ENCODE data around the gene KIAA0040. TPM values are rescaled to one million over a fixed set of nuclear protein-coding genes. Genes with fewer than 3 reads are reported as not detected.

KIAA0040 gene
- total RNA-seq, 1 donor from 2014 or later, result 38.5 TPM

DNA sequence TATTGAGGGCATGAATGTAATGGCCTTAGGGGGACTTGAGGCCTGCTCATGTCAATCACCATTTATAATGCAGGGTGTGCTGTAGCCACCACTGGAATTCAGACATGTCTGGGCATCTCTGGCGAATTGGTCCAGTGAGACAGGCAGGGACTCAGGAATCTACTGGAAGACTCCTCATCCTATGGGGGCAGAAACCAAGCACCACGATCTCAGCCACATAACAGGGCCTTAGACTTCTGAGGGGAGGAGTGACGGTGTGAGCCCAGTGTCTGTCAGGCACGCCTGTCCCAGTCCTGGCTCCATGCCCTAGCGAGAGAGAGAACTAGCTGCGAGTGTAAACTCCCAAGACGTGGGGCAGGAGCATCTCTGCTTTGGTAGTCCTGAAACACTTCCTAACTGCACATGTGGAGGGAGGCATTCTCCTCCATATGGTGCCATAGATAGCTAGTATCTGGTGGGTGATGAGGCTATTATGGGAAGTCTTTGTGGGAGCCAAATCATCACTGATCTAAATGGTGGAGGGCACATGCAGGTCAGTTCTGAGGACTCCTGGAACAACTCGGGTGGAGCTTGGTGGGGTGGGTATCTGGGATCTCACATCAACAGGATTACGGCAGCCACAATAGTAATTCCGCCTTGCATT is 29.8 kb upstream of the KIAA0040 start:
- Histone ChIP-seq H3K4me1 (peaks cover 25% of the 10 kb centered on the region), H3K4me3 (no peak overlapping the region), H3K27me3 (no peaks in the 10 kb centered on the region), H3K9me3 (no peaks in the 10 kb centered on the region), H3K27ac (no peak overlapping the region), H3K36me3 (no peaks in the 10 kb centered on the region)
- TF ChIP-seq POLR2A (IDR thresholded peaks at IDR 0.05) (no peak), POLR2AphosphoS5 (IDR thresholded peaks at IDR 0.05; ENCODE audit: insufficient read depth in 1 of 2, low read depth in 1 of 2) (no peak)
- TF ChIP-seq, protein P1, sequence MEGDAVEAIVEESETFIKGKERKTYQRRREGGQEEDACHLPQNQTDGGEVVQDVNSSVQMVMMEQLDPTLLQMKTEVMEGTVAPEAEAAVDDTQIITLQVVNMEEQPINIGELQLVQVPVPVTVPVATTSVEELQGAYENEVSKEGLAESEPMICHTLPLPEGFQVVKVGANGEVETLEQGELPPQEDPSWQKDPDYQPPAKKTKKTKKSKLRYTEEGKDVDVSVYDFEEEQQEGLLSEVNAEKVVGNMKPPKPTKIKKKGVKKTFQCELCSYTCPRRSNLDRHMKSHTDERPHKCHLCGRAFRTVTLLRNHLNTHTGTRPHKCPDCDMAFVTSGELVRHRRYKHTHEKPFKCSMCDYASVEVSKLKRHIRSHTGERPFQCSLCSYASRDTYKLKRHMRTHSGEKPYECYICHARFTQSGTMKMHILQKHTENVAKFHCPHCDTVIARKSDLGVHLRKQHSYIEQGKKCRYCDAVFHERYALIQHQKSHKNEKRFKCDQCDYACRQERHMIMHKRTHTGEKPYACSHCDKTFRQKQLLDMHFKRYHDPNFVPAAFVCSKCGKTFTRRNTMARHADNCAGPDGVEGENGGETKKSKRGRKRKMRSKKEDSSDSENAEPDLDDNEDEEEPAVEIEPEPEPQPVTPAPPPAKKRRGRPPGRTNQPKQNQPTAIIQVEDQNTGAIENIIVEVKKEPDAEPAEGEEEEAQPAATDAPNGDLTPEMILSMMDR (IDR thresholded peaks at IDR 0.05), result no peak
- intact Hi-C loops (cut with DNase I), result loop anchor here (10.0 kb wide), 1 partner anchor 68 kb away; no protein-coding TSS in a partner anchor
- DNase-seq (ENCODE audit: extremely low spot score in 2 of 2), result no peak

DNA sequence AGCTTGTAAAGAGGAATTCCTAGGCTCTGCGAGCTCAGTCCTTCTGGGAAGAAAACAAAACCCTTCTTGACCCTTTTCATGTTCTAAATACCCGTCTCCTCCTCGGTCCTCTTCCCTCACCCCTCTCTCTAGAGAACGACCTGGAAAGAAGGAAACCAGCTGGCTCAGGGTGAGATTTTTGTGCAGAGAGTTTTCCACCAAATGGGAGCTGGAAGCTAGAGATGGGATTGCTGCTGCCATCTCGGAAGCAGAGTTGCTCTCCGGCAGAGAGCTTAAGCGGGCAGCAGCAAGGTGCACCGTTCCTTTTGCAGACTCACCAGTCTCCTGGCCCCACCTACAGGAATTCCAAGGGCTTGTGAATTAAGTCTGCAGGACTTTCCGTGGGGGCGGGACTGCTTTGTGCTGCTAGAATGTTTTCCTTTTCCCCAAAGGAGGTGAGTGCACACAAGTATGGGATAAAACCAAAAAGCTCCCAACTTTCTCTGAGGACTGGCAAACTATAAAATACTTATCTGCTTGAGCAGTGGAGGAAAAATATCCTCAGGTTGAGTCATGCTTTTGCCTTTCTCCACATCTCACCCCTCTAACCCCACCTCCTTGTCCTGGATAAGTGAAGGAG is 29.1 kb upstream of the KIAA0040 start:
- H3K4me3 ChIP-seq, result no peak overlapping the region
- no peaks in the 10 kb centered on the region for H3K36me3 ChIP-seq
- intact Hi-C loops (cut with DNase I), result loop anchor here (10.0 kb wide), 1 partner anchor 67 kb away; no protein-coding TSS in a partner anchor
- DNase-seq (ENCODE audit: extremely low spot score in 2 of 2), result no peak
- TF ChIP-seq POLR2A (IDR thresholded peaks at IDR 0.05) (no peak), POLR2AphosphoS5 (IDR thresholded peaks at IDR 0.05; ENCODE audit: insufficient read depth in 1 of 2, low read depth in 1 of 2) (no peak)
- TF ChIP-seq, protein P1 (IDR thresholded peaks at IDR 0.05), result peak in 2 of 3 experiments; percentile 1 to 21
- H3K4me1 ChIP-seq, result peaks cover 25% of the 10 kb centered on the region
- peak overlapping the region; percentile 9 for H3K27ac ChIP-seq
- H3K9me3 ChIP-seq, result no peaks in the 10 kb centered on the region
- H3K27me3 ChIP-seq, result no peaks in the 10 kb centered on the region

DNA sequence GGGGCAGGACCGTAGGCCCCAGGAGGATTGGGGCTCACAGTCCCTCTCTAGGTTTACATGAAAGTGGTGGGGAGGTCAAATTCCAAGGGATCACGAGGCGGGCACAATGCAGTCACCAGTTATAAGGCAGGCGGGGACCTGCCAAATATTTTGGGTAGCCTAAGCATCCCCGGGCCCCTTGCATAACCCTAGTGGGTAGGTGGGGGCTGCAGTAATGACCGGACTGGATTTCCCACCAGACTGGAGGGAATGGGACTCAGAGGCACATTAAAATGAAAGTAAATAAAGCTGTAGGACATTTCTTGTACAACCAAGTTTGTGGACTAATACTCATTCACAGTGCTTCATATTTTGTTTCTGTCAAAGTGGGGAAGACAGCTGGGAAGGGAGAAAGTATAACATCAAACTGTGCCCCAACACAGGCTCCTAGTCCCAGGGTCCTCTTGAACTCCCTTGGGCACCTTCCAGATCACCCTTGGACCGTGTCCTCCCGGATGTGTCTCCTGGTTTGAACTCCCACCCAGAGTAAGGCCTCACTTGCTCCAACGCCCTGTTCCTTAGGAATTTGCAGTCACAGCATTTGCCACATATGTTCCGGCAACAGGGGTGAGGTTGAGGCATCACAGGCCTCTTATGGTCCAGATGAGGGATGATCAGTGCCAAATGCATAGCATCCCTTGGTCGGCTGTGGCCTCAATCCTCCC is 28.4 kb upstream of the KIAA0040 start:
- H3K27ac ChIP-seq, result peak overlapping the region; percentile 9
- no peaks in the 10 kb centered on the region for H3K36me3 ChIP-seq
- intact Hi-C loops (cut with DNase I), result loop anchor here (10.0 kb wide), 1 partner anchor 66 kb away; no protein-coding TSS in a partner anchor
- H3K9me3 ChIP-seq, result no peaks in the 10 kb centered on the region
- peaks cover 25% of the 10 kb centered on the region for H3K4me1 ChIP-seq
- DNase-seq (ENCODE audit: extremely low spot score in 2 of 2), result no peak
- TF ChIP-seq POLR2AphosphoS5 (IDR thresholded peaks at IDR 0.05; ENCODE audit: insufficient read depth in 1 of 2, low read depth in 1 of 2), result no peak
- no peak for TF ChIP-seq POLR2A (IDR thresholded peaks at IDR 0.05)
- TF ChIP-seq, protein P1 (IDR thresholded peaks at IDR 0.05), result no peak
- no peak overlapping the region for H3K4me3 ChIP-seq
- H3K27me3 ChIP-seq, result no peaks in the 10 kb centered on the region

DNA sequence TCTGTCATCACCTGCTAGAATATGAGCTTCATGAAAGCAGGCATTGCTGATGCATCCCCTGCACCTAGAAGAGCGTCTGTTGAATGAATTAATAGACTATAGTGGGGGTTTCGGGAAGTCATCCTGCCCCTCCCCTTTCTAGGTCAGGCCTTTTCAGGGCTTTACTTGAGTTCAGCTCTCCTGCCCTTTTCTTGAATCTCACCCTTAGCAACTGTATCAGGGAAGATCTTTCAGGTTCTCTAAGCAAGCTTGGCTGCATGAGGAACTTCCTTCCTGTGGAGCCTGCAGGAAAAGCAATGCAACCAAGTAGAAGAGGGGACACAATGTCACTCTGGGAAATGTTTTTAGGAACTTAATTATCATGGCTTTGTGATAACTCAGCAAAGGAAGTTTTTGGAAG is 27.2 kb upstream of the KIAA0040 start:
- no peak overlapping the region for H3K4me3 ChIP-seq
- intact Hi-C loops (cut with DNase I), result loop anchor here (10.0 kb wide), 1 partner anchor 65 kb away; no protein-coding TSS in a partner anchor

More for the DNA sequence above, 27.2 kb upstream of the KIAA0040 start:
- no peak overlapping the region for H3K27ac ChIP-seq
- DNase-seq (ENCODE audit: extremely low spot score in 2 of 2), result no peak
- H3K4me1 ChIP-seq, result peaks cover 25% of the 10 kb centered on the region
- no peaks in the 10 kb centered on the region for H3K9me3 ChIP-seq
- no peaks in the 10 kb centered on the region for H3K27me3 ChIP-seq
- no peaks in the 10 kb centered on the region for H3K36me3 ChIP-seq
- no peak for TF ChIP-seq POLR2AphosphoS5 (IDR thresholded peaks at IDR 0.05; ENCODE audit: insufficient read depth in 1 of 2, low read depth in 1 of 2)
- TF ChIP-seq POLR2A (IDR thresholded peaks at IDR 0.05), result no peak
- TF ChIP-seq, protein P1 (IDR thresholded peaks at IDR 0.05), result no peak
